HepG2 (cell line): ENCODE results near the gene NCAM2. TPM values are rescaled to one million over a fixed set of nuclear protein-coding genes. Genes with fewer than 3 reads are reported as not detected.

Source experiments
- ATAC-seq: fragments of 200-7000 bp; cut with Tn5 transposase; 3 replicates; pipeline ENCODE4 v1.9.1; 2020; ENCODE audit warnings: mild to moderate bottlenecking, moderate library complexity
- BruUV-seq: library from RNA; stranded (reverse); fragments of 400-500 nt; replicated peaks from 2 replicates; lab custom pipeline; 2021; lab: Mats Ljungman, UMichigan
- CTCF ChIA-PET: fragments of 300-600 bp; formaldehyde crosslinking; extraction: SDS; loops from one replicate; lab custom pipeline; 2021; ENCODE audit warnings: low total read pairs, inconsistent platforms, low intra/inter-chr PET ratio; lab: Yijun Ruan, JAX
- POLR2A ChIA-PET: fragments of 350-600 bp; sonication (Branson Sonifier 250); formaldehyde crosslinking; loops from one replicate; lab custom pipeline; 2020; ENCODE audit warnings: antibody characterized with exemption, inconsistent platforms; lab: Yijun Ruan, JAX
- DNase-seq: peaks from one replicate; pipeline ENCODE4 v3.0.0-alpha.2; 2015; ENCODE audit warnings: low spot score
- FAIRE-seq: peaks from 3 replicates; lab custom pipeline; 2011; peaks lifted over from hg19 to GRCh38; lab: Jason Lieb, UNC
- H2AFZ ChIP-seq: one replicate; pipeline ENCODE4 v1.6.1; 2011; ENCODE audit warnings: low read length, inconsistent platforms
- H3K27ac ChIP-seq: fragments of 300-600 bp; 3 replicates; pipeline ENCODE4 v1.8.0; 2011; ENCODE audit warnings: mixed run types, mild to moderate bottlenecking, mixed read lengths, low read length, inconsistent platforms; ENCODE audit not compliant: insufficient read depth; ENCODE audit errors: extremely low read length
- H3K27me3 ChIP-seq, 2 experiments: fragments of 200-600 bp in 1 of 2; 2 replicates in 1 of 2; 3 replicates in 1 of 2; pipeline versions ENCODE4 v1.6.0 to v1.8.0; 2011; ENCODE audit warnings: low read length in 2 of 2, mild to moderate bottlenecking in 2 of 2, moderate library complexity in 2 of 2, inconsistent platforms in 1 of 2; ENCODE audit not compliant: insufficient read depth in 2 of 2, control insufficient read depth in 1 of 2
- H3K36me3 ChIP-seq, 2 experiments: fragments of 200-600 bp in 1 of 2; replicated peaks in 1 of 2; 2 replicates in 1 of 2; 3 replicates in 1 of 2; pipeline versions ENCODE4 v1.5.1 to v1.8.0; 2011; ENCODE audit warnings: low read length in 2 of 2, inconsistent platforms in 1 of 2; ENCODE audit not compliant: insufficient read depth in 2 of 2, control insufficient read depth in 1 of 2
- H3K4me1 ChIP-seq: 2 replicates; pipeline ENCODE4 v1.5.1; 2012; ENCODE audit warnings: low read length, inconsistent platforms; ENCODE audit not compliant: insufficient read depth
- H3K4me2 ChIP-seq: 2 replicates; pipeline ENCODE4 v1.6.0; 2011; ENCODE audit warnings: low read depth, low read length, inconsistent platforms
- H3K4me3 ChIP-seq, 3 experiments: fragments of 200-600 bp in 1 of 3; sonication (generic), shearing (Covaris generic) in 1 of 3; replicated peaks in 1 of 3; 2 replicates each; pipeline ENCODE4 v1.5.1; 2011 to 2016; ENCODE audit warnings: low read length in 3 of 3, inconsistent platforms in 2 of 3, low read depth in 2 of 3, mild to moderate bottlenecking in 2 of 3, control low read depth in 1 of 3, mixed read lengths in 1 of 3; ENCODE audit not compliant: insufficient read depth in 1 of 3
- H3K79me2 ChIP-seq: one replicate; pipeline ENCODE4 v1.6.1; 2011; ENCODE audit warnings: low read length, inconsistent platforms; ENCODE audit not compliant: insufficient read depth
- H3K9ac ChIP-seq: 2 replicates; pipeline ENCODE4 v1.6.0; 2011; ENCODE audit warnings: mild to moderate bottlenecking, low read depth, low read length, inconsistent platforms; ENCODE audit not compliant: insufficient read depth
- H3K9me3 ChIP-seq: 2 replicates; pipeline ENCODE4 v1.5.1; 2012; ENCODE audit warnings: mild to moderate bottlenecking, low read length
- H4K20me1 ChIP-seq: 2 replicates; pipeline ENCODE4 v1.6.0; 2011; ENCODE audit warnings: inconsistent platforms, mild to moderate bottlenecking, low read length, moderate library complexity; ENCODE audit not compliant: insufficient read depth
- ERF ChIP-seq: IDR thresholded peaks from 2 replicates; pipeline ENCODE4 v1.6.1; 2018; ENCODE audit warnings: missing biosample characterization, missing genetic modification reagents
- GMEB2 ChIP-seq: IDR thresholded peaks from 2 replicates; pipeline ENCODE4 v1.6.1; 2016; ENCODE audit warnings: missing biosample characterization, missing genetic modification reagents, low read depth
- NR1H2 ChIP-seq: sonication (generic); formaldehyde crosslinking; IDR thresholded peaks from 2 replicates; pipeline ENCODE4 v1.8.1; 2022; ENCODE audit warnings: low read depth, missing genetic modification reagents, borderline replicate concordance
- PHF20 ChIP-seq: sonication (generic); formaldehyde crosslinking; IDR thresholded peaks from 2 replicates; pipeline ENCODE4 v1.5.0; 2020; ENCODE audit warnings: mild to moderate bottlenecking, missing genetic modification reagents
- SMARCE1 ChIP-seq: fragments of 450-650 bp; IDR thresholded peaks from 2 replicates; pipeline ENCODE4 v1.6.1; 2017; ENCODE audit warnings: borderline replicate concordance
- TBL1XR1 ChIP-seq: fragments of 150-350 bp; IDR thresholded peaks from 2 replicates; pipeline ENCODE4 v1.6.1; 2014; ENCODE audit warnings: borderline replicate concordance, low read length; ENCODE audit not compliant: partially characterized antibody
- TCF12 ChIP-seq, 2 experiments: fragments of 450-650 bp in 1 of 2; sonication (generic) in 1 of 2; formaldehyde crosslinking in 1 of 2; IDR thresholded peaks; 2 replicates each; pipeline versions ENCODE4 v1.6.1 to v1.8.0; 2017 to 2022; ENCODE audit warnings: antibody characterized with exemption in 1 of 2, mild to moderate bottlenecking in 1 of 2, missing genetic modification reagents in 1 of 2, moderate library complexity in 1 of 2
- TCF7 ChIP-seq: sonication (generic); IDR thresholded peaks from 2 replicates; pipeline ENCODE4 v1.6.1; 2016; ENCODE audit warnings: antibody characterized with exemption, low read depth
- THAP11 ChIP-seq: IDR thresholded peaks from 2 replicates; pipeline ENCODE4 v1.6.1; 2016; ENCODE audit warnings: missing biosample characterization, missing genetic modification reagents
- ZBTB2 ChIP-seq: sonication (generic); formaldehyde crosslinking; IDR thresholded peaks from 2 replicates; pipeline ENCODE4 v1.8.0; 2022; ENCODE audit warnings: low read depth, missing genetic modification reagents
- ZBTB7A ChIP-seq: sonication (generic); formaldehyde crosslinking; IDR thresholded peaks from 2 replicates; pipeline ENCODE4 v1.8.0; 2022; ENCODE audit warnings: mild to moderate bottlenecking, missing genetic modification reagents
- ZNF251 ChIP-seq: sonication (generic); formaldehyde crosslinking; IDR thresholded peaks from 2 replicates; pipeline ENCODE4 v1.9.0; 2021; ENCODE audit warnings: mild to moderate bottlenecking, missing genetic modification reagents
- ZNF510 ChIP-seq: sonication (generic); formaldehyde crosslinking; IDR thresholded peaks from 2 replicates; pipeline ENCODE4 v1.4.0; 2020; ENCODE audit warnings: low read depth, mild to moderate bottlenecking, missing genetic modification reagents
- ZNF891 ChIP-seq: sonication (generic); formaldehyde crosslinking; IDR thresholded peaks from 2 replicates; pipeline ENCODE4 v1.5.0; 2020; ENCODE audit warnings: mild to moderate bottlenecking, missing genetic modification reagents
- WGBS: methylation state at CpG from one replicate; pipeline ENCODE4 v1.1.6; 2017; ENCODE audit warnings: low lambda C conversion rate; 5-methylcytosine and 5-hydroxymethylcytosine counted together
- in situ Hi-C: cut with HindIII; loops from 2 replicates; pipeline ENCODE4 v1.10.0; 2017; ENCODE audit warnings: low pct_unique_long_range_greater_than_20kb; ENCODE audit not compliant: extremely low pct_ligation_motif_present
- intact Hi-C: fragments of 100-400 bp; cut with micrococcal nuclease; formaldehyde crosslinking; loops from one replicate; pipeline ENCODE4 v1.10.0; 2022; ENCODE audit not compliant: unreplicated experiment
- polyA plus RNA-seq, 8 experiments: library from polyadenylated mRNA; depleted of rRNA in 3 of 8; stranded (reverse) in 7 of 8; unstranded in 1 of 8; fragments of >200 nt; fragmentation: Illumina TruSeq in 4 of 8; extraction: Trizol in 4 of 8; gene quantifications; 2 replicates each; pipeline versions ENCODE4 v1.2.1 to v1.2.3, GENCODE V29; 2011 to 2016; ENCODE audit warnings: low read depth in 4 of 8, missing spikeins in 1 of 8, mixed read lengths in 1 of 8; ENCODE audit not compliant: insufficient read depth in 1 of 8
- total RNA-seq, 5 experiments: library from RNA; depleted of rRNA; stranded (reverse); fragments of >200 nt; fragmentation: Illumina TruSeq; extraction: Trizol; gene quantifications; 2 replicates each; pipeline ENCODE4 v1.2.3, GENCODE V29; 2016; ENCODE audit warnings: low read depth in 1 of 5

The NCAM2 gene
- total and polyA plus RNA-seq, 2 of the 13 experiments (the other 11 are each of a cell fraction or from before 2014, with no cell fraction given) = not detected

- H3K9ac ChIP-seq = no peak overlapping the region
- no peak for FAIRE-seq
Measured at GRCh38 chr21:21147374-21147745, 149.2 kb downstream of the NCAM2 start.

DNA sequence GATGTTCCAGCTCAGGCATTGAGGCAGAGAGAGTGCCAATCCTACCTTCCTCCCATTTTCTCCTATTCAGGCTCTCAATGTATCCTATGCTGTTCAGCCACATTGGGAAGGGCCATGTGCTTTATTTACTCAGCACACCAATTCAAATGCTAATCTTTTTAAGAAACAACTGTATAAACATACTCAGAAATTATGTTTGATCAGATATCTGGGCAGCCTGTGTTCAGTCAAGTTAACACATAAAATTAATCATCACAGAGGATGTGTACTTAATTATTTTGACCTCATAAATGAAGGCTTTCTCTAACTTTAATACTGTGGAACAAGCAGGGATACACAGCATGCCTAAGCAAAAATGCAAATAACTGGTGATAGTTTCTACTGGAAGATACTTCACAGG lies 149.8 kb downstream of the NCAM2 start:
- POLR2A ChIA-PET = no interaction called here
- CTCF ChIA-PET = no interaction called here
- Histone ChIP-seq H3K27me3 (no peaks in the 10 kb centered on the region), H4K20me1 (no peaks in the 10 kb centered on the region), H3K27ac (no peak overlapping the region), H3K9me3 (peaks cover 41% of the 10 kb centered on the region), H3K9ac (no peak overlapping the region), H3K4me2 (no peak overlapping the region), H3K79me2 (no peaks in the 10 kb centered on the region), H3K4me1 (no peaks in the 10 kb centered on the region), H3K36me3 (no peaks in the 10 kb centered on the region), H3K4me3 (no peak overlapping the region), H2AFZ (no peak overlapping the region)
- in situ Hi-C loops = no loop called here
- DNase-seq = no peak
- ATAC-seq = no peak
- no peak for TF ChIP-seq NR1H2 (CRISPR knock-in tag)
- TF ChIP-seq ERF (CRISPR knock-in tag) = no peak
- no peak for TF ChIP-seq PHF20 (CRISPR knock-in tag)
- no peak for TF ChIP-seq THAP11
- no peak for TF ChIP-seq GMEB2 (CRISPR knock-in tag)
- TF ChIP-seq ZBTB7A (CRISPR knock-in tag) = no peak
- TF ChIP-seq ZNF510 = no peak
- no peak for TF ChIP-seq ZBTB2
- TF ChIP-seq TCF7 = no peak
- no peak for TF ChIP-seq TCF12 (IDR thresholded peaks at IDR 0.05)
- no peak for TF ChIP-seq TCF12 (CRISPR knock-in tag; IDR thresholded peaks at IDR 0.05)
- no peak for TF ChIP-seq SMARCE1
- no peak for TF ChIP-seq ZNF251 (CRISPR knock-in tag)
- BruUV-seq = no TSS peak
- intact Hi-C loops = no loop called here
- FAIRE-seq = no peak

More at GRCh38 chr21:21147374-21147745, 149.2 kb downstream of the NCAM2 start:
- H3K9me3 ChIP-seq = peaks cover 35% of the 10 kb centered on the region
- ATAC-seq = no peak
- no peak overlapping the region for H2AFZ ChIP-seq
- DNase-seq = no peak
- WGBS = 27% methylated on average over 4 of the region's 4 CpGs
- no peak overlapping the region for H3K27ac ChIP-seq
- no peaks in the 10 kb centered on the region for H3K79me2 ChIP-seq
- no peaks in the 10 kb centered on the region for H4K20me1 ChIP-seq
- CTCF ChIA-PET = no interaction called here
- in situ Hi-C loops = no loop called here
- no peaks in the 10 kb centered on the region for H3K27me3 ChIP-seq
- intact Hi-C loops = no loop called here
- POLR2A ChIA-PET = no interaction called here
- no peak overlapping the region for H3K4me2 ChIP-seq
- no peaks in the 10 kb centered on the region for H3K36me3 ChIP-seq
- H3K4me3 ChIP-seq = no peak overlapping the region
- no peaks in the 10 kb centered on the region for H3K4me1 ChIP-seq
- BruUV-seq = no TSS peak
- TF ChIP-seq ZNF891 = no peak
- no peak for TF ChIP-seq TBL1XR1
